ENCODE results near the gene STRADA. TPM values are rescaled to one million over a fixed set of nuclear protein-coding genes. Genes with fewer than 3 reads are reported as not detected.

The STRADA gene, protein sequence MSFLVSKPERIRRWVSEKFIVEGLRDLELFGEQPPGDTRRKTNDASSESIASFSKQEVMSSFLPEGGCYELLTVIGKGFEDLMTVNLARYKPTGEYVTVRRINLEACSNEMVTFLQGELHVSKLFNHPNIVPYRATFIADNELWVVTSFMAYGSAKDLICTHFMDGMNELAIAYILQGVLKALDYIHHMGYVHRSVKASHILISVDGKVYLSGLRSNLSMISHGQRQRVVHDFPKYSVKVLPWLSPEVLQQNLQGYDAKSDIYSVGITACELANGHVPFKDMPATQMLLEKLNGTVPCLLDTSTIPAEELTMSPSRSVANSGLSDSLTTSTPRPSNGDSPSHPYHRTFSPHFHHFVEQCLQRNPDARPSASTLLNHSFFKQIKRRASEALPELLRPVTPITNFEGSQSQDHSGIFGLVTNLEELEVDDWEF
- total RNA-seq (2022; extraction: Qiagen RNA extraction) = 25.0 to 27.0 TPM (median 25.6 TPM) in 5 replicates

DNA sequence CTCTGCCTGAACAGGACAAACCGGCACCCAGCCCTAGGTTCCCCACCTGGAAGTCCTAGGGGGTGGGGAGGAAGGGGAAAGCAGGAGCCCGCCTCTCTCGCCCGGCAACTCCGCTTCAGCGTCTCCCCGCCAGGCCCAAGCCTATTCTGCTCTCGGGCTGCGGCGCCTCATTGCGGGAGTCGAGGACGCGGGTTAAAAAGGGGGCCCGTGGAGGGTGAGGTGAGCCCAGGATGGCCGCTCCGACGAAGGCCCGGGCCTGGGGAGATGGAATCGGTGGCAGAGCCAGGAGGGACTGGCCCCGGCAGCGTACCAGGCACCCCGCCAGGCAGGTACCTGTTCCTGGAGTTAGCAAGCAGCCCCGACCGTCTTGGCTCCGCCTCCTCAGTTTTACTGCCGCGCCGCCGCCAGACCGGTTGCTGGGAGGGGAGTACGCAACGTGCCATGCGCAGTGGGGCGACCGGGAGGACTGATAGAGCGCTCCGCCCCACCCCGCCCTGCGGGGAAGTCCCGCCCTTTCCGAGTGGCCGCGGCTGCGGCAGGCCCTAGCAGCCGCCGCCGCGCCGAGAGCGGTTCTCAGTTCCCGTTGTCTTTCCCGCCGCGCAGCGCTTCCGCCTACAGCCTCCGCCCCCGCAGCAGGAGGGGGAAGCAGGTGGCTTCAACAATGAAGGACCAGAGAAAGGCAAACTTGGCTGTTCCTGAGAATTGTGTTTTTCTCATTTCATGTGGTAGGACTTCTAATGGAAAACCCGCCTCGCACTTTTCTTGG is at the start of gene STRADA:
Gene STRADA (minus strand): TSS at position 392 of the 766 bp plus-strand sequence. CDS start 13,430 bp downstream, outside the sequence.

GRCh38 chr17:63774141-63774968 is 32.8 kb upstream of the STRADA start, which contains the start of gene DDX42:
TSS of gene DDX42 (plus strand) at chr17:63774170. CDS start at chr17:63787050, 12,880 bp downstream.

DNA sequence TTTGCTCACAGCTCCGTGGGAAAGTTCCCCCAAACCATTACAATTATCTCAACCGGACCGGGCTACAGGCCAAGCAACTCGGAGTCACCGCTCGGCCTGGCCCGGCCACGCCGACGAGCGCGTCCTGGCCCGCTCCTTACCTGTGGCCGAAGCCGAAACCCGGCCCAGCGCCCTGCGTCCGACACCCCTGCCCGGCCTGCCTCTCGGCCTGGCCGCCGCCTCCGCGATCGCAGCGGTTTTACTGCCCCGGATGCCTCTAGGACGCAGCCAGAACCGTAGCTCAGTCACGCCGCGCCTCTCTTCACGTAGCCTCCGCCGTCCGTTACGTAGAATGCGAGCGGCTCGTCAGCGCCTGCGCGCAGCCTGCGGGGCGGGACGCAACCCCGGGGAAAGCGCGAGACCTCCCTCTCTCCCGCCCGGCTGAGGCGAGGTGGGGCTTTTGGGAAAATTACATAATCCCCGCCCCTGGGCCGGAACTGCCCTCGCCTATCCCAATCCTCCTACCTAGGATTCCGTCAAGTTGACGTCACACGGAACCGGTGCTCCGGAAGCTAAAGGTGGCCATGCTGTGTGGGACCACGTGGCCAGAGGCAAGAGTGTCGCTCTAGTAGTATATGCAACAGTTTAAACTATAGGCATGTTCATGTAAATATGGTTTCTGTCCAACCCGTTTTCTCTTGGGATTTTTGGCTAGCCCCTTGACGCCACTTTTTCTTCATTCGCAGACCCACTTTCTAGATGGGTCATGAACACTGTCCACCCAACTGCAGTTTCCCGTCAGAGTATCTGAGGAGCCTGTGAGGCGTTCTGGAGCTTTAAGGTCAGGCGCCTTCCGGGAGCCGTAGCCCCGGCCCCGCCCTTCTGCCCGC is 31.9 kb upstream of the STRADA start, which contains the start of gene CCDC47:
Gene CCDC47 (minus strand): TSS at position 326 of the 869 bp plus-strand sequence. CDS start 7,422 bp downstream, outside the sequence.

GRCh38 chr17:63699638-63700527 is 41.7 kb downstream of the STRADA start, which contains the start of gene LIMD2:
TSS of gene LIMD2 (minus strand) at chr17:63700125. CDS start at chr17:63699298, 827 bp downstream.

Other genes starting within 250 kb of the STRADA start
- gene KCNH6, start 218.4 kb downstream of the STRADA start, total RNA-seq (2022; extraction: Qiagen RNA extraction) = not detected in 5 replicates
- 39.8 to 67.2 TPM (median 61.8 TPM) in 5 replicates for gene DCAF7, start 191.3 kb downstream of the STRADA start, total RNA-seq (2022; extraction: Qiagen RNA extraction)
- 53.8 to 55.4 TPM (median 54.8 TPM) in 5 replicates for gene TACO1, start 140.9 kb downstream of the STRADA start, total RNA-seq (2022; extraction: Qiagen RNA extraction)
- gene MAP3K3, start 119.4 kb downstream of the STRADA start, total RNA-seq (2022; extraction: Qiagen RNA extraction) = 14.1 to 18.4 TPM (median 17.2 TPM) in 5 replicates
- 8.7 to 14.4 TPM (median 10.6 TPM) in 5 replicates for gene LIMD2, start 41.7 kb downstream of the STRADA start, total RNA-seq (2022; extraction: Qiagen RNA extraction)
- gene CCDC47, start 31.8 kb upstream of the STRADA start, total RNA-seq (2022; extraction: Qiagen RNA extraction) = 87.8 to 128 TPM (median 97.8 TPM) in 5 replicates
- gene DDX42, start 32.4 kb upstream of the STRADA start, total RNA-seq (2022; extraction: Qiagen RNA extraction) = 92.8 to 104 TPM (median 95.6 TPM) in 5 replicates
- gene PSMC5, start 85.6 kb upstream of the STRADA start, total RNA-seq (2022; extraction: Qiagen RNA extraction) = 197 to 251 TPM (median 212 TPM) in 5 replicates
- 48.7 to 58.6 TPM (median 53.9 TPM) in 5 replicates for gene FTSJ3, start 85.9 kb upstream of the STRADA start, total RNA-seq (2022; extraction: Qiagen RNA extraction)
- 52.0 to 62.8 TPM (median 57.0 TPM) in 5 replicates for gene SMARCD2, start 100.9 kb upstream of the STRADA start, total RNA-seq (2022; extraction: Qiagen RNA extraction)
- not detected in 5 replicates for gene CSH2, start 131.9 kb upstream of the STRADA start, total RNA-seq (2022; extraction: Qiagen RNA extraction)
- gene GH2, start 140.1 kb upstream of the STRADA start, total RNA-seq (2022; extraction: Qiagen RNA extraction) = not detected in 5 replicates
- not detected in 5 replicates for gene CSH1, start 154.8 kb upstream of the STRADA start, total RNA-seq (2022; extraction: Qiagen RNA extraction)
- not detected in 5 replicates for gene CSHL1, start 169.5 kb upstream of the STRADA start, total RNA-seq (2022; extraction: Qiagen RNA extraction)
- not detected in 5 replicates for gene GH1, start 177.0 kb upstream of the STRADA start, total RNA-seq (2022; extraction: Qiagen RNA extraction)
- gene CD79B, start 190.5 kb upstream of the STRADA start, total RNA-seq (2022; extraction: Qiagen RNA extraction) = 0.16 TPM in 1 of 5 replicates, not detected in the others
- gene SCN4A, start 231.1 kb upstream of the STRADA start, total RNA-seq (2022; extraction: Qiagen RNA extraction) = 0.02 to 0.20 TPM (median 0.05 TPM) in 5 replicates